CD14-positive monocyte (primary cell): ENCODE results near the gene SIGLEC12. TPM values are rescaled to one million over a fixed set of nuclear protein-coding genes. Genes with fewer than 3 reads are reported as not detected.

Experiments used
- DNase-seq, 3 donors: peaks; one replicate each; pipeline ENCODE4 v3.0.0-alpha.2; 2011 to 2022
- H2AFZ ChIP-seq: 2 replicates; pipeline ENCODE4 v1.6.0; 2012; ENCODE audit warnings: mild to moderate bottlenecking, low read depth, low read length, inconsistent platforms; ENCODE audit not compliant: insufficient read depth, poor library complexity, severe bottlenecking
- H3K27ac ChIP-seq, 2 donors: 1 replicate in 1 of 2; 2 replicates in 1 of 2; pipeline ENCODE4 v1.5.1; 2012 to 2013; ENCODE audit warnings: low read length in 2 of 2, control low read depth in 1 of 2, inconsistent platforms in 1 of 2, low read depth in 1 of 2, mild to moderate bottlenecking in 1 of 2
- H3K27me3 ChIP-seq, 2 donors: one replicate each; pipeline versions ENCODE4 v1.6.0 to v1.6.1; 2011 to 2013; ENCODE audit warnings: low read length in 2 of 2; ENCODE audit not compliant: control insufficient read depth in 2 of 2, insufficient read depth in 2 of 2
- H3K36me3 ChIP-seq, 2 donors: replicated peaks in 1 of 2; 1 replicate in 1 of 2; 2 replicates in 1 of 2; pipeline versions ENCODE4 v1.5.1 to v1.6.1; 2012 to 2013; ENCODE audit warnings: low read length in 2 of 2, control low read depth in 1 of 2, inconsistent platforms in 1 of 2, mild to moderate bottlenecking in 1 of 2; ENCODE audit not compliant: insufficient read depth in 2 of 2, control insufficient read depth in 1 of 2
- H3K4me1 ChIP-seq, 2 donors: 1 replicate in 1 of 2; 2 replicates in 1 of 2; pipeline versions ENCODE4 v1.5.1 to v1.6.1; 2012 to 2013; ENCODE audit warnings: low read length in 2 of 2, control low read depth in 1 of 2, inconsistent platforms in 1 of 2, mild to moderate bottlenecking in 1 of 2, moderate library complexity in 1 of 2; ENCODE audit not compliant: insufficient read depth in 2 of 2, control insufficient read depth in 1 of 2
- H3K4me2 ChIP-seq: replicated peaks from 2 replicates; pipeline ENCODE3; 2012; ENCODE audit warnings: low read length, moderate library complexity, mild to moderate bottlenecking; ENCODE audit not compliant: poor library complexity, severe bottlenecking; ENCODE audit errors: extremely low read depth
- H3K4me3 ChIP-seq, 3 experiments: fragments of 200-600 bp in 1 of 3; sonication (generic) in 1 of 3; replicated peaks in 1 of 3; 1 replicate in 2 of 3; 2 replicates in 1 of 3; pipeline ENCODE4 v1.5.1; 2011 to 2013; ENCODE audit warnings: low read length in 3 of 3, mild to moderate bottlenecking in 3 of 3, control low read depth in 2 of 3, low read depth in 2 of 3, inconsistent platforms in 1 of 3, moderate library complexity in 1 of 3
- H3K79me2 ChIP-seq: 2 replicates; pipeline ENCODE4 v1.6.0; 2012; ENCODE audit warnings: mild to moderate bottlenecking, control low read depth, inconsistent platforms, low read length, moderate library complexity; ENCODE audit not compliant: insufficient read depth
- H3K9ac ChIP-seq: 2 replicates; pipeline ENCODE4 v1.6.0; 2017; ENCODE audit warnings: low read length, mild to moderate bottlenecking; ENCODE audit not compliant: insufficient read depth, poor library complexity, severe bottlenecking
- H3K9me3 ChIP-seq, 2 donors: replicated peaks in 1 of 2; 1 replicate in 1 of 2; 2 replicates in 1 of 2; pipeline versions ENCODE4 v1.5.1 to v1.6.1; 2012 to 2013; ENCODE audit warnings: low read length in 2 of 2, control low read depth in 1 of 2; ENCODE audit not compliant: control insufficient read depth in 1 of 2, insufficient read depth in 1 of 2
- H4K20me1 ChIP-seq: 2 replicates; pipeline ENCODE4 v1.6.0; 2012; ENCODE audit warnings: mild to moderate bottlenecking, low read length, control low read depth, moderate library complexity; ENCODE audit not compliant: insufficient read depth
- H3K27ac Mint-ChIP-seq, 7 donors: one replicate each; pipeline ENCODE4 v1.8.0; 2020; ENCODE audit warnings: mild to moderate bottlenecking in 7 of 7, mixed read lengths in 7 of 7, moderate library complexity in 6 of 7, inconsistent platforms in 2 of 7
- H3K27me3 Mint-ChIP-seq, 3 donors: one replicate each; pipeline ENCODE4 v1.8.0; 2021 to 2022; ENCODE audit warnings: low read depth in 3 of 3, mild to moderate bottlenecking in 3 of 3, mixed read lengths in 3 of 3, moderate library complexity in 3 of 3, inconsistent platforms in 1 of 3
- H3K36me3 Mint-ChIP-seq, 2 donors: one replicate each; pipeline ENCODE4 v1.8.0; 2020; ENCODE audit warnings: mixed read lengths in 2 of 2, inconsistent platforms in 1 of 2, mild to moderate bottlenecking in 1 of 2
- H3K4me1 Mint-ChIP-seq: one replicate; pipeline ENCODE4 v1.8.0; 2020; ENCODE audit warnings: mild to moderate bottlenecking, mixed read lengths
- H3K4me3 Mint-ChIP-seq, 2 donors: one replicate each; pipeline ENCODE4 v1.8.0; 2020; ENCODE audit warnings: mild to moderate bottlenecking in 2 of 2, mixed read lengths in 2 of 2, moderate library complexity in 1 of 2
- H3K9me3 Mint-ChIP-seq, 7 donors: one replicate each; pipeline ENCODE4 v1.8.0; 2020 to 2022; ENCODE audit warnings: mixed read lengths in 7 of 7, mild to moderate bottlenecking in 6 of 7, moderate library complexity in 6 of 7, inconsistent platforms in 2 of 7
- CTCF ChIP-seq: fragments of 200-600 bp; IDR thresholded peaks from one replicate; pipeline ENCODE4 v1.8.0; 2022; ENCODE audit warnings: antibody characterized with exemption, mild to moderate bottlenecking
- WGBS: methylation state at CpG from one replicate; pipeline ENCODE4 v1.1.5; 2013; ENCODE audit warnings: missing lambda C conversion rate; ENCODE audit not compliant: insufficient coverage; 5-methylcytosine and 5-hydroxymethylcytosine counted together
- intact Hi-C, 2 donors: fragments of 100-400 bp; cut with micrococcal nuclease; formaldehyde crosslinking; loops; one replicate each; pipeline versions ENCODE4 v1.15.0 to v1.15.1; 2023
- polyA plus RNA-seq, 3 donors: library from polyadenylated mRNA; depleted of rRNA in 1 of 3; unstranded in 2 of 3; stranded (reverse) in 1 of 3; fragments of 300-500 nt in 2 of 3; fragments of >200 nt in 1 of 3; fragmentation: Illumina TruSeq in 2 of 3; gene quantifications; 1 replicate in 2 of 3; 2 replicates in 1 of 3; pipeline ENCODE4 v1.2.3, GENCODE V29; 2012 to 2021

SIGLEC12 gene
- polyA plus RNA-seq, 3 donors, result 0.24 to 1.8 (median 1.3) TPM

GRCh38 chr19:51549533-51550324 is 48.1 kb upstream of the SIGLEC12 start:
- H3K4me3 Mint-ChIP-seq, result peak overlapping the region in 1 of 2 donors; percentile 48

GRCh38 chr19:51548891-51549305 is 47.3 kb upstream of the SIGLEC12 start:
- Histone ChIP-seq H3K36me3 (no peaks in the 10 kb centered on the region), H3K79me2 (no peaks in the 10 kb centered on the region), H3K9ac (no peak overlapping the region), H3K27ac (no peak overlapping the region), H3K9me3 (no peaks in the 10 kb centered on the region), H3K27me3 (peaks cover 12 to 49% of the 10 kb centered on the region in 2 donors), H4K20me1 (no peaks in the 10 kb centered on the region), H3K4me2 (no peak overlapping the region), H3K4me3 (no peak overlapping the region), H2AFZ (no peak overlapping the region), H3K4me1 (peaks cover 63 to 74% of the 10 kb centered on the region in 2 donors)
- Mint-ChIP-seq H3K9me3 (peaks cover 0 to 2% (median 0%) of the 10 kb centered on the region in 7 donors), H3K36me3 (peaks cover 0 to 16% of the 10 kb centered on the region in 2 donors), H3K27me3 (peaks cover 49 to 75% (median 64%) of the 10 kb centered on the region in 3 donors), H3K4me3 (peak overlapping the region in 1 of 2 donors; percentile 48), H3K27ac (peak overlapping the region in 2 of 7 donors; percentile 32 to 68), H3K4me1 (peaks cover 77% of the 10 kb centered on the region)
- 83% methylated on average over 1 of the region's 4 CpGs for WGBS
- DNase-seq, result no peak
- TF ChIP-seq CTCF, result no peak
- intact Hi-C loops, result no loop called here

More at GRCh38 chr19:51549533-51550324, 48.1 kb upstream of the SIGLEC12 start:
- Mint-ChIP-seq H3K27me3 (peaks cover 47 to 71% (median 61%) of the 10 kb centered on the region in 3 donors), H3K36me3 (peaks cover 0 to 13% of the 10 kb centered on the region in 2 donors), H3K9me3 (peaks cover 0 to 2% (median 0%) of the 10 kb centered on the region in 7 donors), H3K4me1 (peaks cover 77% of the 10 kb centered on the region), H3K27ac (no peak overlapping the region)
- Histone ChIP-seq H3K4me2 (no peak overlapping the region), H4K20me1 (no peaks in the 10 kb centered on the region), H2AFZ (no peak overlapping the region), H3K9ac (no peak overlapping the region), H3K4me1 (peaks cover 63 to 74% of the 10 kb centered on the region in 2 donors), H3K36me3 (no peaks in the 10 kb centered on the region), H3K9me3 (no peaks in the 10 kb centered on the region), H3K27ac (no peak overlapping the region), H3K27me3 (peaks cover 12 to 47% of the 10 kb centered on the region in 2 donors), H3K4me3 (no peak overlapping the region), H3K79me2 (no peaks in the 10 kb centered on the region)
- no peak for DNase-seq
- 82% methylated on average over 8 of the region's 8 CpGs for WGBS
- no peak for TF ChIP-seq CTCF
- intact Hi-C loops, result loop anchor here (5.0 to 10.0 kb wide), 2 partner anchors 55 to 58 kb away; no protein-coding TSS in a partner anchor
